ENCODE measurements around the gene NQO2.
"Not testable (repeated sequence)": the region's sequence is repeated elsewhere in the genome, so short reads cannot be mapped to it uniquely, and the experiment has no call there.

Gene NQO2

GRCh38 chr6:2970034-2970685, 29.5 kb upstream of the NQO2 start:
- DNase-seq (ENCODE audit: low read depth, low spot score), result peak; percentile 54

GRCh38 chr6:2970753-2971419, 28.8 kb upstream of the NQO2 start:
- peak; percentile 73 for DNase-seq (ENCODE audit: low read depth, low spot score)

- DNase-seq (ENCODE audit: low read depth, low spot score), result peak; percentile 85
Measured at GRCh38 chr6:2971420-2972218, 28.1 kb upstream of the NQO2 start, which contains the start of gene SERPINB6. TSS of gene SERPINB6 (minus strand) at chr6:2971567. CDS start at chr6:2959332, 12,235 bp downstream.

- not testable (repeated sequence) for DNase-seq (ENCODE audit: low read depth, low spot score)
Measured at GRCh38 chr6:2972219-2972487, 27.5 kb upstream of the NQO2 start.

GRCh38 chr6:2972685-2973084, 27.0 kb upstream of the NQO2 start:
- DNase-seq (ENCODE audit: low read depth, low spot score), result not testable (repeated sequence)

GRCh38 chr6:2973180-2973579, 26.5 kb upstream of the NQO2 start:
- DNase-seq (ENCODE audit: low read depth, low spot score), result not testable (repeated sequence)

GRCh38 chr6:2973676-2974075, 26.0 kb upstream of the NQO2 start:
- DNase-seq (ENCODE audit: low read depth, low spot score), result no peak

GRCh38 chr6:2976060-2976459, 23.6 kb upstream of the NQO2 start:
- DNase-seq (ENCODE audit: low read depth, low spot score), result no peak

- peak; percentile 68 for DNase-seq (ENCODE audit: low read depth, low spot score)
Measured at GRCh38 chr6:2976571-2977085, 23.1 kb upstream of the NQO2 start.

- no peak for DNase-seq (ENCODE audit: low read depth, low spot score)
Measured at GRCh38 chr6:2977290-2977689, 22.4 kb upstream of the NQO2 start.

- DNase-seq (ENCODE audit: low read depth, low spot score), result no peak
Measured at GRCh38 chr6:2977799-2978590, 21.7 kb upstream of the NQO2 start.

GRCh38 chr6:2978923-2979322, 20.8 kb upstream of the NQO2 start:
- no peak for DNase-seq (ENCODE audit: low read depth, low spot score)

- peak; percentile 92 for DNase-seq (ENCODE audit: low read depth, low spot score)
Measured at GRCh38 chr6:2979819-2980464, 19.8 kb upstream of the NQO2 start.

- no peak for DNase-seq (ENCODE audit: low read depth, low spot score)
Measured at GRCh38 chr6:2980465-2980855, 19.2 kb upstream of the NQO2 start.

- DNase-seq (ENCODE audit: low read depth, low spot score), result no peak
Measured at GRCh38 chr6:2982426-2983117, 17.1 kb upstream of the NQO2 start.

- DNase-seq (ENCODE audit: low read depth, low spot score), result no peak
Measured at GRCh38 chr6:2984738-2985406, 14.8 kb upstream of the NQO2 start.

- DNase-seq (ENCODE audit: low read depth, low spot score), result peak; percentile 75
Measured at GRCh38 chr6:2986722-2987221, 12.9 kb upstream of the NQO2 start.

GRCh38 chr6:2988094-2988425, 11.6 kb upstream of the NQO2 start:
- no peak for DNase-seq (ENCODE audit: low read depth, low spot score)

GRCh38 chr6:2988426-2989331, 11.0 kb upstream of the NQO2 start:
- DNase-seq (ENCODE audit: low read depth, low spot score), result peak; percentile 97
